Spleen (tissue), 11 donors: Measurements from ENCODE around the gene HSF2BP. TPM values are rescaled to one million over a fixed set of nuclear protein-coding genes. Genes with fewer than 3 reads are reported as not detected.

Experiments used
- DNase-seq: peaks from one replicate; pipeline ENCODE4 v3.0.0-alpha.2; 2020
- H3K27ac ChIP-seq, 8 donors: fragments of 200-600 bp; sonication (generic) in 7 of 8; 1 replicate in 4 of 8; 2 replicates in 4 of 8; pipeline versions ENCODE4 v1.5.0 to v1.8.0; 2016 to 2021; ENCODE audit warnings: inconsistent platforms in 4 of 8, mild to moderate bottlenecking in 4 of 8, moderate library complexity in 1 of 8
- H3K27me3 ChIP-seq, 7 donors: fragments of 200-600 bp; sonication (generic) in 6 of 7; replicated peaks in 1 of 7; 1 replicate in 4 of 7; 2 replicates in 3 of 7; pipeline versions ENCODE4 v1.5.0 to v1.8.0; 2016 to 2021; ENCODE audit warnings: inconsistent platforms in 3 of 7, mild to moderate bottlenecking in 1 of 7
- H3K36me3 ChIP-seq, 6 donors: fragments of 200-600 bp; sonication (generic) in 5 of 6; 1 replicate in 4 of 6; 2 replicates in 2 of 6; pipeline versions ENCODE4 v1.5.0 to v1.8.0; 2016 to 2021; ENCODE audit warnings: inconsistent platforms in 2 of 6
- H3K4me1 ChIP-seq, 6 donors: fragments of 200-600 bp; sonication (generic) in 5 of 6; 1 replicate in 3 of 6; 2 replicates in 3 of 6; pipeline versions ENCODE4 v1.5.0 to v1.8.0; 2016 to 2021; ENCODE audit warnings: inconsistent platforms in 3 of 6
- H3K4me3 ChIP-seq, 8 donors: fragments of 200-600 bp; sonication (generic) in 7 of 8; 1 replicate in 4 of 8; 2 replicates in 4 of 8; pipeline versions ENCODE4 v1.5.0 to v1.8.0; 2016 to 2021; ENCODE audit warnings: inconsistent platforms in 4 of 8, mild to moderate bottlenecking in 4 of 8, moderate library complexity in 2 of 8
- H3K9me3 ChIP-seq, 8 donors: fragments of 200-600 bp; sonication (generic) in 7 of 8; 1 replicate in 4 of 8; 2 replicates in 4 of 8; pipeline versions ENCODE4 v1.5.0 to v1.8.0; 2016 to 2021; ENCODE audit warnings: inconsistent platforms in 4 of 8
- POLR2A ChIP-seq, 3 donors: fragments of 450-650 bp; IDR thresholded peaks; one replicate each; pipeline ENCODE4 v1.5.1; 2017; ENCODE audit warnings: antibody characterized with exemption in 3 of 3, mild to moderate bottlenecking in 1 of 3
- POLR2AphosphoS5 ChIP-seq, 3 donors: sonication (generic); formaldehyde crosslinking; IDR thresholded peaks; one replicate each; pipeline ENCODE4 v1.5.1; 2017; ENCODE audit warnings: antibody characterized with exemption in 3 of 3
- WGBS, 5 donors: extraction: QIAGEN DNeasy Blood & Tissue Kit in 3 of 5; methylation state at CpG; one replicate each; pipeline versions ENCODE4 v1.1.5 to v1.1.7; 2013 to 2018; 5-methylcytosine and 5-hydroxymethylcytosine counted together
- intact Hi-C: fragments of 100-400 bp; cut with DNase I; formaldehyde crosslinking; loops from one replicate; pipeline ENCODE4 v1.15.0; 2023; ENCODE audit warnings: low total_unique reads
- polyA plus RNA-seq, 3 donors: library from polyadenylated mRNA; stranded (reverse); fragments of 200-250 nt; gene quantifications; one replicate each; pipeline ENCODE4 v1.2.1, GENCODE V29; 2013
- total RNA-seq, 7 donors: library from RNA; depleted of rRNA in 3 of 7; stranded (reverse); fragments of >200 nt in 3 of 7; fragmentation: NEBNext Ultra II Directional in 4 of 7; extraction: Animal tissue kit (Norgen Biotek cat#: 25700) in 4 of 7; gene quantifications; one replicate each; pipeline versions ENCODE4 v1.1.0 to v1.2.1, GENCODE V29; 2016 to 2021
- TF ChIP-seq, protein P1 (sequence below), 11 experiments: fragments of 200-600 bp in 7 of 11; fragments of 450-650 bp in 4 of 11; sonication (generic) in 4 of 11; IDR thresholded peaks in 8 of 11; conservative IDR thresholded peaks in 3 of 11; 1 replicate in 7 of 11; 2 replicates in 4 of 11; pipeline versions ENCODE4 v1.4.0 to v1.8.0; 2016 to 2021; ENCODE audit warnings: antibody characterized with exemption in 11 of 11, inconsistent platforms in 4 of 11, mild to moderate bottlenecking in 1 of 11
- donor health status: healthy with polysubstance abuse.
- donor health status: DM: no; HTN: no; CAD: no; lungs with moderate emphysema.
- donor health status: DM: no; HTN: no; CAD: no.
- donor health status: Bipolar disorder and iron deficiency.
- donor health status: healthy.
- donor health status: DM: no; HTN: no; CAD: no.
- donor health status: DM: yes; HTN: yes; CAD: no.

The HSF2BP gene
- total and polyA plus RNA-seq, 10 donors = 0.13 to 1.9 (median 0.41) TPM; not detected in 2

GRCh38 chr21:43608664-43609063, 50.6 kb downstream of the HSF2BP start:
- WGBS, 5 donors = 85 to 97% (median 96%) methylated on average over 2 of the region's 2 CpGs
- intact Hi-C loops = no loop called here
- H3K9me3 ChIP-seq = no peaks in the 10 kb centered on the region
- DNase-seq = no peak
- TF ChIP-seq POLR2AphosphoS5 (IDR thresholded peaks at IDR 0.05) = no peak
- no peak for TF ChIP-seq POLR2A (IDR thresholded peaks at IDR 0.05)
- TF ChIP-seq, protein P1, sequence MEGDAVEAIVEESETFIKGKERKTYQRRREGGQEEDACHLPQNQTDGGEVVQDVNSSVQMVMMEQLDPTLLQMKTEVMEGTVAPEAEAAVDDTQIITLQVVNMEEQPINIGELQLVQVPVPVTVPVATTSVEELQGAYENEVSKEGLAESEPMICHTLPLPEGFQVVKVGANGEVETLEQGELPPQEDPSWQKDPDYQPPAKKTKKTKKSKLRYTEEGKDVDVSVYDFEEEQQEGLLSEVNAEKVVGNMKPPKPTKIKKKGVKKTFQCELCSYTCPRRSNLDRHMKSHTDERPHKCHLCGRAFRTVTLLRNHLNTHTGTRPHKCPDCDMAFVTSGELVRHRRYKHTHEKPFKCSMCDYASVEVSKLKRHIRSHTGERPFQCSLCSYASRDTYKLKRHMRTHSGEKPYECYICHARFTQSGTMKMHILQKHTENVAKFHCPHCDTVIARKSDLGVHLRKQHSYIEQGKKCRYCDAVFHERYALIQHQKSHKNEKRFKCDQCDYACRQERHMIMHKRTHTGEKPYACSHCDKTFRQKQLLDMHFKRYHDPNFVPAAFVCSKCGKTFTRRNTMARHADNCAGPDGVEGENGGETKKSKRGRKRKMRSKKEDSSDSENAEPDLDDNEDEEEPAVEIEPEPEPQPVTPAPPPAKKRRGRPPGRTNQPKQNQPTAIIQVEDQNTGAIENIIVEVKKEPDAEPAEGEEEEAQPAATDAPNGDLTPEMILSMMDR (IDR thresholded peaks at IDR 0.05 in 8 of 11, conservative IDR thresholded peaks at IDR 0.05 in 3 of 11) = no peak
- no peaks in the 10 kb centered on the region for H3K27me3 ChIP-seq
- H3K36me3 ChIP-seq = no peaks in the 10 kb centered on the region
- no peak overlapping the region for H3K27ac ChIP-seq
- H3K4me3 ChIP-seq = no peak overlapping the region
- H3K4me1 ChIP-seq = peaks cover 0 to 6% (median 0%) of the 10 kb centered on the region in 6 donors

GRCh38 chr21:43608225-43608624, 51.1 kb downstream of the HSF2BP start:
- Histone ChIP-seq H3K9me3 (no peaks in the 10 kb centered on the region), H3K36me3 (no peaks in the 10 kb centered on the region), H3K27ac (no peak overlapping the region), H3K4me3 (no peak overlapping the region), H3K27me3 (no peaks in the 10 kb centered on the region), H3K4me1 (peaks cover 0 to 6% (median 0%) of the 10 kb centered on the region in 6 donors)
- TF ChIP-seq, protein P1 (IDR thresholded peaks at IDR 0.05 in 8 of 11, conservative IDR thresholded peaks at IDR 0.05 in 3 of 11) = no peak
- TF ChIP-seq POLR2A (IDR thresholded peaks at IDR 0.05) = no peak
- TF ChIP-seq POLR2AphosphoS5 (IDR thresholded peaks at IDR 0.05) = no peak
- no peak for DNase-seq
- intact Hi-C loops = no loop called here
- 16 to 43% (median 34%) methylated on average over 3 of the region's 3 CpGs for WGBS, 5 donors

- no peak for DNase-seq
- intact Hi-C loops = no loop called here
- WGBS, 5 donors = 75 to 84% (median 80%) methylated on average over 15 of the region's 15 CpGs
- H3K9me3 ChIP-seq = no peaks in the 10 kb centered on the region
- no peaks in the 10 kb centered on the region for H3K36me3 ChIP-seq
- H3K4me1 ChIP-seq = peaks cover 0 to 5% (median 0%) of the 10 kb centered on the region in 6 donors
- H3K27me3 ChIP-seq = no peaks in the 10 kb centered on the region
- no peak overlapping the region for H3K27ac ChIP-seq
- TF ChIP-seq, protein P1 (IDR thresholded peaks at IDR 0.05 in 8 of 11, conservative IDR thresholded peaks at IDR 0.05 in 3 of 11) = no peak
- TF ChIP-seq POLR2A (IDR thresholded peaks at IDR 0.05) (no peak), POLR2AphosphoS5 (IDR thresholded peaks at IDR 0.05) (no peak)
- H3K4me3 ChIP-seq = no peak overlapping the region
Measured at GRCh38 chr21:43605320-43606215, 53.7 kb downstream of the HSF2BP start.

- DNase-seq = no peak
- Histone ChIP-seq H3K9me3 (no peaks in the 10 kb centered on the region), H3K4me1 (peaks cover 0 to 9% (median 4%) of the 10 kb centered on the region in 6 donors), H3K27me3 (no peaks in the 10 kb centered on the region), H3K4me3 (no peak overlapping the region), H3K27ac (no peak overlapping the region), H3K36me3 (no peaks in the 10 kb centered on the region)
- WGBS, 5 donors = 94 to 97% (median 94%) methylated on average over 6 of the region's 6 CpGs
- no peak for TF ChIP-seq POLR2A (IDR thresholded peaks at IDR 0.05)
- TF ChIP-seq POLR2AphosphoS5 (IDR thresholded peaks at IDR 0.05) = no peak
- TF ChIP-seq, protein P1 (IDR thresholded peaks at IDR 0.05 in 8 of 11, conservative IDR thresholded peaks at IDR 0.05 in 3 of 11) = no peak
- intact Hi-C loops = no loop called here
Measured at GRCh38 chr21:43604505-43605204, 54.6 kb downstream of the HSF2BP start.
